ENCODE results near the gene CD14. TPM values are rescaled to one million over a fixed set of nuclear protein-coding genes. Genes with fewer than 3 reads are reported as not detected.
A peak's percentile ranks its signal among the peaks of the same experiment; 100 is the strongest.
"Not testable (repeated sequence)": the region's sequence is repeated elsewhere in the genome, so short reads cannot be mapped to it uniquely, and the experiment has no call there.

The CD14 gene
- total RNA-seq, 2 donors from 2014 or later, result 25.0 to 74.1 TPM

- no peaks in the 10 kb centered on the region for H3K27me3 ChIP-seq
Measured at GRCh38 chr5:140639148-140639981, 6.4 kb upstream of the CD14 start, which contains the start of gene TMCO6. TMCO6 (plus strand) TSS chr5:140639451; CDS start chr5:140639528, 77 bp downstream.

GRCh38 chr5:140638898-140639147 lies 5.8 kb upstream of the CD14 start:
- Histone ChIP-seq H3K27ac (peak overlapping the region; percentile 87), H3K4me1 (peaks cover 0 to 33% of the 10 kb centered on the region in 2 donors), H3K4me3 (peak overlapping the region; percentile 68 to 84)
- H3K9me3 ChIP-seq; DNase-seq (ENCODE audit: low spot score); H3K36me3 ChIP-seq; H3K27me3 ChIP-seq: not testable (repeated sequence)

More at GRCh38 chr5:140639148-140639981, 6.4 kb upstream of the CD14 start, which contains the start of gene TMCO6:
- peak; percentile 96 for DNase-seq (ENCODE audit: low spot score)
- H3K27ac ChIP-seq, result peak within 1 kb of the TSS; percentile 87
- no peaks in the 10 kb centered on the region for H3K9me3 ChIP-seq
- peaks cover 8% of the 10 kb centered on the region for H3K36me3 ChIP-seq
- TF ChIP-seq, protein P1, sequence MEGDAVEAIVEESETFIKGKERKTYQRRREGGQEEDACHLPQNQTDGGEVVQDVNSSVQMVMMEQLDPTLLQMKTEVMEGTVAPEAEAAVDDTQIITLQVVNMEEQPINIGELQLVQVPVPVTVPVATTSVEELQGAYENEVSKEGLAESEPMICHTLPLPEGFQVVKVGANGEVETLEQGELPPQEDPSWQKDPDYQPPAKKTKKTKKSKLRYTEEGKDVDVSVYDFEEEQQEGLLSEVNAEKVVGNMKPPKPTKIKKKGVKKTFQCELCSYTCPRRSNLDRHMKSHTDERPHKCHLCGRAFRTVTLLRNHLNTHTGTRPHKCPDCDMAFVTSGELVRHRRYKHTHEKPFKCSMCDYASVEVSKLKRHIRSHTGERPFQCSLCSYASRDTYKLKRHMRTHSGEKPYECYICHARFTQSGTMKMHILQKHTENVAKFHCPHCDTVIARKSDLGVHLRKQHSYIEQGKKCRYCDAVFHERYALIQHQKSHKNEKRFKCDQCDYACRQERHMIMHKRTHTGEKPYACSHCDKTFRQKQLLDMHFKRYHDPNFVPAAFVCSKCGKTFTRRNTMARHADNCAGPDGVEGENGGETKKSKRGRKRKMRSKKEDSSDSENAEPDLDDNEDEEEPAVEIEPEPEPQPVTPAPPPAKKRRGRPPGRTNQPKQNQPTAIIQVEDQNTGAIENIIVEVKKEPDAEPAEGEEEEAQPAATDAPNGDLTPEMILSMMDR (IDR thresholded peaks at IDR 0.05), result peak; percentile 56 to 77
- H3K4me3 ChIP-seq, result peak within 1 kb of the TSS; percentile 68 to 84
- peaks cover 0 to 33% of the 10 kb centered on the region in 2 donors for H3K4me1 ChIP-seq

DNA sequence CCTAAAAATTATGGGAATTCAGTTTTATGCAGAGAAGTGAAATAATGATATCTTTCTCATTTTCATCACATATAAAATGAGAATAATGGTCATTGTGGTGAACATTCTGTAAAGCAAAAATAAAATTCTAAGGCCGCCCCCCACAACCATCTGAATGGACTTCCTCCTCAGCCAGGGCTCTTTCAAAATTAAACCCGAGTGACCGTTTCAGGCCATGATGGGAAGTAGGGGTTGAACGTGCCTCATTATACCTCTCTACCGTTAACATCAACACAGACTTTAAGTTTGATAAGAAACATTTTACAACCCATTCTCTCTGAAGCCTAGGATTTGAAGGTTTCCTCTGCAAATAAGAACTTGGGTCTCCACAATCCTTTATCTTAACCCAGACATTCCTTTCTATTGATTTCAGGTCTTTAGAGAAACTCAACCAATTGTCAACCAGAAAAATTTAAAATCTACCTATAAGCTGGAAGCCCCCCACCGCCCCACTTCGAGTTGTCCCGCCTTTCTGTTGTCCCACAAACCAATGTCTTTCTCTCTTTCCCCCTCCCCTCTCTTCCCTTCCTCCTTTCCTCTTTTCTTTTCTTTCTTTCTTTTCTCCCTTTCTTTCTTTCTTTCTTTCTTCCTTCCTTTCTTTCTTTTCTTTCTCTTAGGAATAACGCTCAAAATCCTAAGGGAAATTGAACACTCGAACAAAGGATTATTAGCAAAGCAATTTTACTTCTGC lies 4.6 kb upstream of the CD14 start:
- Histone ChIP-seq H3K36me3 (no peaks in the 10 kb centered on the region), H3K9me3 (no peaks in the 10 kb centered on the region), H3K4me1 (peaks cover 0 to 37% of the 10 kb centered on the region in 2 donors), H3K27ac (no peak overlapping the region), H3K27me3 (no peaks in the 10 kb centered on the region), H3K4me3 (no peak overlapping the region)
- TF ChIP-seq, protein P1 (IDR thresholded peaks at IDR 0.05), result no peak
- DNase-seq (ENCODE audit: low spot score), result no peak

DNA sequence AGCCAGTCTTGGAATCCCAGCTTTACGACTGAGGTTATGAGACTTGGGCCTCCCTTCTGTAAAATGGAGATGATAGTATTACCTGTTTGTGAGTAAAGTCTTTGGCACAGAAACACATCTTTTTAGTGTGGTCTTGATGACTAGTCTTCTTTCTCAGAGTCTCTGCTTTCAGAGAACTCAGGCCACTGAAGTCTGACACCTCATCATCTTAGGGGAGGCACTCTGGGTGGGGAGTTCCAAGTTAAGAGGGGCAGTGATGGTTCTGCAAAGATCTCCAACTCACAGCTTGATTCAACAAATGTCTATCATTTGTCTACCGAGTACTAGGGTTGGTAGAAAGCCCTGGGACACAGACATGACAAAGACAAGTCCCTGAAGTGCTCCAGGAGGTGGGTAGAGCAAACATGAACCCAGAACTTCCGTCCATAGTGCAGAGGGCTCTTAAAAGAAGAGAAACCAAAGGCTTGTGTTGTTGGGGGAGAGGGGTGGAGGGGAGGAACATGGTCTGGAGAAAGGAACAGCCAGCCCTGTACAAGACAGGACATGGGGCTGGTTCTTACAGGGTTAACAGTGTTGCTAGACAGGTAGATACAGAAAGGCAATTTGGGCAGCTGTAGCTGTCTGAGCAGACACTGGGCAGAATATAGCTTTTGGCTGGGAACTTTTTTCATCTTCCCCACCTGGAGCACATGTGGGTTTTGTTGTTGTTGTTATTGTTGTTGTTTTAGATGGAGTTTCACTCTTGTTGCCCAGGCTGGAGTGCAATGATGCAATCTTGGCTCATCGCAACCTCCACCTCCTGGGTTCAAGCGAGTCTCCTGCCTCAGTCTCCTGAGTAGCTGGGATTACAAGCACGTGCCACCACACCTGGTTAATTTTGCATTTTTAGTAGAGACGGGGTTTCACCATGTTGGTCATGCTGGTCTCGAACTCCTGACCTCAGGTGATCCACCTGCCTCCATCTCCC lies 2.6 kb upstream of the CD14 start:
- H3K4me3 ChIP-seq, result no peak overlapping the region
- no peak overlapping the region for H3K27ac ChIP-seq
- TF ChIP-seq, protein P1 (IDR thresholded peaks at IDR 0.05), result no peak
- DNase-seq (ENCODE audit: low spot score), result no peak
- H3K9me3 ChIP-seq, result no peaks in the 10 kb centered on the region
- no peaks in the 10 kb centered on the region for H3K27me3 ChIP-seq
- H3K36me3 ChIP-seq, result no peaks in the 10 kb centered on the region
- H3K4me1 ChIP-seq, result peaks cover 0 to 37% of the 10 kb centered on the region in 2 donors

- Histone ChIP-seq H3K4me3 (no peak overlapping the region), H3K36me3 (no peaks in the 10 kb centered on the region), H3K9me3 (no peaks in the 10 kb centered on the region), H3K27me3 (no peaks in the 10 kb centered on the region), H3K4me1 (peaks cover 0 to 26% of the 10 kb centered on the region in 2 donors), H3K27ac (no peak overlapping the region)
- DNase-seq (ENCODE audit: low spot score), result no peak
- TF ChIP-seq, protein P1 (IDR thresholded peaks at IDR 0.05), result no peak
Measured at GRCh38 chr5:140634103-140634502, 1.1 kb upstream of the CD14 start.

Measured in right atrium auricular region (tissue), 2 donors.